HG03439 (cell line): ENCODE measurements around the gene KRT10.

Source experiments
- ATAC-seq: cut with Tn5 transposase; IDR thresholded peaks from one replicate; pipeline ENCODE4 v1.9.1; 2021; ENCODE audit warnings: mild to moderate bottlenecking, moderate library complexity; ENCODE audit not compliant: unreplicated experiment

KRT10 gene

GRCh38 chr17:40809721-40810421, 12.5 kb downstream of the KRT10 start:
- ATAC-seq: no peak

GRCh38 chr17:40806131-40806530, 16.3 kb downstream of the KRT10 start:
- no peak for ATAC-seq

- peak; percentile 53 for ATAC-seq
Measured at GRCh38 chr17:40803617-40804082, 18.8 kb downstream of the KRT10 start.

- no peak for ATAC-seq
Measured at GRCh38 chr17:40801157-40801556, 21.3 kb downstream of the KRT10 start.

- ATAC-seq: no peak
Measured at GRCh38 chr17:40800381-40800780, 22.0 kb downstream of the KRT10 start.

- no peak for ATAC-seq
Measured at GRCh38 chr17:40799859-40800258, 22.6 kb downstream of the KRT10 start, which contains the start of gene KRT28. Gene KRT28, minus strand, starts transcription at chr17:40799959. Its CDS starts 66 bp downstream, at chr17:40799893.

GRCh38 chr17:40796846-40797245, 25.6 kb downstream of the KRT10 start:
- no peak for ATAC-seq

- no peak for ATAC-seq
Measured at GRCh38 chr17:40795019-40795667, 27.3 kb downstream of the KRT10 start.

GRCh38 chr17:40794466-40794865, 27.9 kb downstream of the KRT10 start:
- no peak for ATAC-seq

- ATAC-seq: no peak
Measured at GRCh38 chr17:40793832-40794231, 28.6 kb downstream of the KRT10 start.

- no peak for ATAC-seq
Measured at GRCh38 chr17:40791787-40792436, 30.5 kb downstream of the KRT10 start.

GRCh38 chr17:40791111-40791510, 31.3 kb downstream of the KRT10 start:
- no peak for ATAC-seq

- ATAC-seq: no peak
Measured at GRCh38 chr17:40782450-40782849, 40.0 kb downstream of the KRT10 start, which contains the start of gene KRT27. Gene KRT27, minus strand, starts transcription at chr17:40782550. Its CDS starts 57 bp downstream, at chr17:40782493.

GRCh38 chr17:40779181-40779909, 43.1 kb downstream of the KRT10 start:
- no peak for ATAC-seq

- no peak for ATAC-seq
Measured at GRCh38 chr17:40778461-40778860, 44.0 kb downstream of the KRT10 start.

GRCh38 chr17:40777971-40778370, 44.4 kb downstream of the KRT10 start:
- ATAC-seq: no peak

GRCh38 chr17:40777459-40777858, 45.0 kb downstream of the KRT10 start:
- ATAC-seq: no peak

- no peak for ATAC-seq
Measured at GRCh38 chr17:40775945-40776344, 46.5 kb downstream of the KRT10 start.

- ATAC-seq: no peak
Measured at GRCh38 chr17:40772101-40772500, 50.3 kb downstream of the KRT10 start, which contains the start of gene KRT26. Gene KRT26, minus strand, starts transcription at chr17:40772201. Its CDS starts 88 bp downstream, at chr17:40772113.
